SK-N-SH (cell line): ENCODE measurements around the gene ZCCHC2. TPM values are rescaled to one million over a fixed set of nuclear protein-coding genes. Genes with fewer than 3 reads are reported as not detected.
A peak's percentile ranks its signal among the peaks of the same experiment; 100 is the strongest.

Experiments
- CTCF ChIA-PET: fragments of 300-600, 350-600 bp; formaldehyde crosslinking; extraction: SDS; loops from one replicate; lab custom pipeline; 2021; lab: Yijun Ruan, JAX
- POLR2A ChIA-PET: fragments of 350-600 bp; sonication (Branson Sonifier 250); formaldehyde crosslinking; extraction: SDS; loops from one replicate; lab custom pipeline; 2020; ENCODE audit warnings: antibody characterized with exemption, inconsistent platforms; lab: Yijun Ruan, JAX
- DNase-seq: peaks from one replicate; pipeline ENCODE4 v3.0.0; 2012
- H2AFZ ChIP-seq: fragments of 200-600 bp; sonication (generic); 2 replicates; pipeline ENCODE4 v1.8.1; 2016; ENCODE audit warnings: antibody characterized with exemption, mild to moderate bottlenecking, low read depth
- H3F3A ChIP-seq: fragments of 200-600 bp; sonication (generic); replicated peaks from 2 replicates; pipeline ENCODE3; 2016; ENCODE audit warnings: antibody characterized with exemption, mild to moderate bottlenecking; ENCODE audit not compliant: insufficient read depth
- H3K27ac ChIP-seq, 2 experiments: fragments of 200-500 bp in 1 of 2; fragments of 200-600 bp in 1 of 2; sonication (Bioruptor generic) in 1 of 2; sonication (generic), shearing (Covaris generic) in 1 of 2; 2 replicates each; pipeline versions ENCODE4 v1.5.1 to v1.6.1; 2014 to 2016; ENCODE audit warnings: low read depth in 2 of 2, inconsistent platforms in 1 of 2, low read length in 1 of 2, mild to moderate bottlenecking in 1 of 2, mixed read lengths in 1 of 2
- H3K27me3 ChIP-seq: fragments of 200-600 bp; sonication (generic), shearing (Covaris generic); 2 replicates; pipeline ENCODE4 v1.6.1; 2016; ENCODE audit warnings: mixed run types; ENCODE audit not compliant: insufficient read depth
- H3K36me3 ChIP-seq, 2 experiments: fragments of 200-500 bp in 1 of 2; fragments of 200-600 bp in 1 of 2; sonication (Bioruptor generic) in 1 of 2; sonication (generic) in 1 of 2; replicated peaks in 1 of 2; 2 replicates each; pipeline versions ENCODE3 to v1.5.1; 2014 to 2016; ENCODE audit warnings: low read length in 1 of 2, mild to moderate bottlenecking in 1 of 2; ENCODE audit not compliant: insufficient read depth in 2 of 2, control insufficient read depth in 1 of 2
- H3K4me1 ChIP-seq, 2 experiments: fragments of 200-500 bp in 1 of 2; fragments of 200-600 bp in 1 of 2; sonication (Bioruptor generic) in 1 of 2; sonication (generic), shearing (Covaris generic) in 1 of 2; 2 replicates each; pipeline versions ENCODE4 v1.5.1 to v1.6.1; 2014 to 2016; ENCODE audit warnings: low read depth in 1 of 2, low read length in 1 of 2, mixed run types in 1 of 2; ENCODE audit not compliant: insufficient read depth in 2 of 2, control insufficient read depth in 1 of 2
- H3K4me2 ChIP-seq: fragments of 200-600 bp; sonication (generic), shearing (Covaris generic); 2 replicates; pipeline ENCODE4 v1.6.1; 2017; ENCODE audit warnings: mixed run types
- H3K4me3 ChIP-seq, 2 experiments: fragments of 200-500 bp in 1 of 2; fragments of 200-600 bp in 1 of 2; sonication (Bioruptor generic) in 1 of 2; sonication (generic), shearing (Covaris generic) in 1 of 2; 2 replicates each; pipeline versions ENCODE4 v1.5.1 to v1.8.1; 2014 to 2016; ENCODE audit warnings: low read depth in 2 of 2, inconsistent platforms in 1 of 2, low read length in 1 of 2, mild to moderate bottlenecking in 1 of 2, mixed read lengths in 1 of 2, moderate library complexity in 1 of 2
- H3K79me2 ChIP-seq: fragments of 200-600 bp; sonication (generic); 2 replicates; pipeline ENCODE4 v1.8.1; 2017; ENCODE audit warnings: mild to moderate bottlenecking; ENCODE audit not compliant: insufficient read depth
- H3K9ac ChIP-seq: fragments of 200-600 bp; sonication (generic); 2 replicates; pipeline ENCODE4 v1.6.1; 2017; ENCODE audit warnings: mixed run types
- H3K9me2 ChIP-seq: fragments of 200-600 bp; sonication (generic); 2 replicates; pipeline ENCODE4 v1.6.1; 2017; ENCODE audit warnings: mixed run types
- H3K9me3 ChIP-seq: fragments of 200-600 bp; sonication (generic); 2 replicates; pipeline ENCODE4 v1.6.1; 2017; ENCODE audit warnings: mixed run types, mild to moderate bottlenecking, moderate library complexity
- H4K20me1 ChIP-seq: fragments of 200-600 bp; sonication (generic); 2 replicates; pipeline ENCODE4 v1.6.1; 2017; ENCODE audit warnings: mild to moderate bottlenecking, mixed run types; ENCODE audit not compliant: insufficient read depth
- CHD2 ChIP-seq: fragments of 150-350 bp; IDR thresholded peaks from 2 replicates; pipeline ENCODE4 v1.6.1; 2018; ENCODE audit warnings: low read length; ENCODE audit not compliant: partially characterized antibody
- EP300 ChIP-seq, 2 experiments: IDR thresholded peaks; 2 replicates each; pipeline versions ENCODE4 v1.4.0 to v1.6.1; 2012; ENCODE audit warnings: borderline replicate concordance in 1 of 2, low read depth in 1 of 2, low read length in 1 of 2
- GABPA ChIP-seq: IDR thresholded peaks from 2 replicates; pipeline ENCODE4 v1.4.0; 2012; ENCODE audit warnings: low read depth, mild to moderate bottlenecking
- GATA2 ChIP-seq: sonication (generic); formaldehyde crosslinking; IDR thresholded peaks from 2 replicates; pipeline ENCODE4 v1.5.0; 2020; ENCODE audit warnings: mild to moderate bottlenecking, missing genetic modification reagents
- MEF2A ChIP-seq: IDR thresholded peaks from 2 replicates; pipeline ENCODE4 v1.4.0; 2012; ENCODE audit warnings: low read depth, borderline replicate concordance
- NFIC ChIP-seq: IDR thresholded peaks from 2 replicates; pipeline ENCODE4 v1.4.0; 2012; ENCODE audit warnings: borderline replicate concordance
- NRF1 ChIP-seq: IDR thresholded peaks from 2 replicates; pipeline ENCODE4 v1.6.1; 2012; ENCODE audit warnings: low read depth, mild to moderate bottlenecking, low read length
- POLR2AphosphoS5 ChIP-seq: IDR thresholded peaks from 2 replicates; pipeline ENCODE4 v1.6.1; 2012; ENCODE audit warnings: low read depth, low read length
- RAD21 ChIP-seq: IDR thresholded peaks from 2 replicates; pipeline ENCODE4 v1.6.1; 2012; ENCODE audit warnings: mild to moderate bottlenecking, low read length
- RCOR1 ChIP-seq: fragments of 150-350 bp; IDR thresholded peaks from 2 replicates; pipeline ENCODE4 v1.6.1; 2017; ENCODE audit warnings: antibody characterized with exemption, low read length
- RFX5 ChIP-seq: IDR thresholded peaks from 2 replicates; pipeline ENCODE4 v1.6.1; 2012; ENCODE audit warnings: mild to moderate bottlenecking, improper control_type of control experiment, low read length
- RXRA ChIP-seq: IDR thresholded peaks from 2 replicates; pipeline ENCODE4 v1.4.0; 2012; ENCODE audit warnings: low read depth, mild to moderate bottlenecking, borderline replicate concordance
- SIN3A ChIP-seq: IDR thresholded peaks from 2 replicates; pipeline ENCODE4 v1.6.1; 2012; ENCODE audit warnings: low read depth, mild to moderate bottlenecking, low read length, moderate library complexity, borderline replicate concordance
- SMC3 ChIP-seq: IDR thresholded peaks from 2 replicates; pipeline ENCODE4 v1.6.1; 2012; ENCODE audit warnings: low read depth, low read length, improper control_type of control experiment
- TAF1 ChIP-seq: IDR thresholded peaks from 2 replicates; pipeline ENCODE4 v1.6.1; 2012; ENCODE audit warnings: low read depth, mild to moderate bottlenecking, low read length, moderate library complexity, borderline replicate concordance
- TCF12 ChIP-seq: IDR thresholded peaks from 2 replicates; pipeline ENCODE4 v1.4.0; 2012
- TEAD4 ChIP-seq: IDR thresholded peaks from 2 replicates; pipeline ENCODE4 v1.4.0; 2012; ENCODE audit warnings: mild to moderate bottlenecking, borderline replicate concordance; ENCODE audit not compliant: insufficient read depth
- WGBS: methylation state at CpG from one replicate; pipeline ENCODE4 v1.1.6; 2017; ENCODE audit warnings: low lambda C conversion rate; 5-methylcytosine and 5-hydroxymethylcytosine counted together
- polyA plus RNA-seq, 3 experiments: library from polyadenylated mRNA; depleted of rRNA; stranded (reverse); fragments of >200 nt; gene quantifications; 2 replicates each; pipeline ENCODE4 v1.2.3, GENCODE V29; 2012
- TF ChIP-seq, protein P1 (sequence below): IDR thresholded peaks from 2 replicates; pipeline ENCODE4 v1.4.0; 2012; ENCODE audit warnings: low read depth, borderline replicate concordance
- TF ChIP-seq, protein P2 (sequence below): IDR thresholded peaks from 2 replicates; pipeline ENCODE4 v1.4.0; 2012; ENCODE audit warnings: low read depth, borderline replicate concordance
- TF ChIP-seq, protein P3 (sequence below): fragments of 200-600 bp; sonication (generic); IDR thresholded peaks from 2 replicates; pipeline ENCODE4 v1.6.1; 2017; ENCODE audit warnings: antibody characterized with exemption, mild to moderate bottlenecking, moderate library complexity
- TF ChIP-seq, protein P4 (sequence below): IDR thresholded peaks from 2 replicates; pipeline ENCODE4 v1.4.0; 2012; ENCODE audit warnings: low read depth

Gene ZCCHC2
- polyA plus RNA-seq, 1 of the 3 experiments (the other 2 are of a cell fraction) = 7.3 TPM

DNA sequence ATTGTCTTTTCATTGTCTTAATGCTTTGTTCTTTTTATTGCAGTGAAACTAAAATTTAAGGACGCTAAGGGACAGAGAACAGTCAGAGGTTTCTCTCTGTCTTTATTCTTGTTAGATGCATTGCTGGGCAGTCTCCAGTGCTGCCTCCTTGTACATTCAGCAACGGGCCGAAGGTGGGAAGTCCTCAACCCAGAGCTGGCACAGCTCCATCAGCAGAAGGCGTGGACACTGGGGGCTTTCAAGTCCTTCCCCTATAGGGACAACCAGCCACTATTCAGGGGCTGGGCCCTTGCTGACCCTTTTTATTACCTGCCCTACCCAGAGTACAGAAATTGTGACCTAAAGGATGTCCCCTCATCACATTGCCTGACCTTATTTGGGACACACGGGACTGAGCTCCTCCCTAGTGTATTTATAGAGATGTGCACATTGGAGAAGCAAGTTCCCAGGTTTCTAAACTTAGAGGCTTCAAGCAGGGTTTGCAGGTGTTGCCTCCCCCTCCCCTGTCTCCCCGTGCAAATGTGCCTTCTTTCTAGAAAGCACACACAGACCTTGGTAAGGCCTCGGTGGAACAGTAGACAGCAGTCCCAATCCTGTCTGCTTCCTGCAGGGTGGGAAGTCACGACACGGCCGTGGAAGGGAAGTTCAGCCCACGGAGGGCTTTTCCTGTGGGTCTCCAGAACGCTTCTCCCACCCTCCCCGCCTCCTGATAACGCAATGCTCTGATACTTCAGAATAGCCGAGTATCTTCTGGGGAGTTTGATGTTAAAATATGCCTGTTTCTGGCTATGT lies 68.2 kb downstream of the ZCCHC2 start (continued):
- TF ChIP-seq, protein P1, sequence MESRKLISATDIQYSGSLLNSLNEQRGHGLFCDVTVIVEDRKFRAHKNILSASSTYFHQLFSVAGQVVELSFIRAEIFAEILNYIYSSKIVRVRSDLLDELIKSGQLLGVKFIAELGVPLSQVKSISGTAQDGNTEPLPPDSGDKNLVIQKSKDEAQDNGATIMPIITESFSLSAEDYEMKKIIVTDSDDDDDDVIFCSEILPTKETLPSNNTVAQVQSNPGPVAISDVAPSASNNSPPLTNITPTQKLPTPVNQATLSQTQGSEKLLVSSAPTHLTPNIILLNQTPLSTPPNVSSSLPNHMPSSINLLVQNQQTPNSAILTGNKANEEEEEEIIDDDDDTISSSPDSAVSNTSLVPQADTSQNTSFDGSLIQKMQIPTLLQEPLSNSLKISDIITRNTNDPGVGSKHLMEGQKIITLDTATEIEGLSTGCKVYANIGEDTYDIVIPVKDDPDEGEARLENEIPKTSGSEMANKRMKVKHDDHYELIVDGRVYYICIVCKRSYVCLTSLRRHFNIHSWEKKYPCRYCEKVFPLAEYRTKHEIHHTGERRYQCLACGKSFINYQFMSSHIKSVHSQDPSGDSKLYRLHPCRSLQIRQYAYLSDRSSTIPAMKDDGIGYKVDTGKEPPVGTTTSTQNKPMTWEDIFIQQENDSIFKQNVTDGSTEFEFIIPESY = no peak
- TF ChIP-seq SMC3 = no peak

DNA sequence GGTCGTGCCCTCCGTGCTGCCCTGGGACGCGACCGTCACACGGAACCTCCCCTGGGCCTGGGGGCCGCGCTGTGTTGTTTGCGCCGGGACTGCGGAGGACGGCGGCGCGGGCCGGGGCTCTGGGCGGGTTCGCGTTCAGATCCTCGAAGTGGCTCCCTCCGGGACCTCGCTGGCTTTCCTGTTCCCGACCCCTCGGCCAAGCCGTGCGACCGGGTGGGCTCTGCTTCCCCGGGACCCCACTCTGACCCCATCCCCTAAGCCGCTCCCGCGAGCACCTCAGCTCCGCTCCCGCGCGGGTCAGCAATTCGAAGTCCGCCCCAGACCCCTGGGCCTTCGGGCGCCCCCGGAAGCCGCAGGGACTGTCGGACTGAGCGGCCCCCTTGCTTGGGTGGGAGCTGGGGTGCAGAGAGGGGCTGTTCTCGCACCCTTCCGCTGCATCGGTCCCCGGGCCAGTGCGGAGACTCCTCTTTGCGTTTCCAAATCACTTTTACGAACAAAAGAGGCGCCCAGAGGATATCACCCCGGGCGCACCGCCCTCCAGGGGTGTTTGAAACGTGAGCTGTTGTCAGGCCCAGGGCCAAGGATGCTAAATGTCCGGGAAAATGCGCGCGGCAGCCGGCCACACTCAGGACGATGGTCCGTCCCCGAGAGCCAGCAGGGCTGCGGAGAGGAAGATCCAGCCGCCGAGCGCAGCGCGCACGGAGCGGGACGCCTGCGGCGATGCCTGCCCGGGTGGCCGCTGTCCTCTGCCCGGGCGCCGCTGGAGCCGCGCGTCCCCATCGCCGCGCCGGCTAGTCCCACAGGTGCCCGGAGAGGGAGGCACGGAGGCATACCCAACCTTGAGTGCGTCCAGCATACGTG lies 73.5 kb downstream of the ZCCHC2 start:
- peak overlapping the region; percentile 63; the same call in 1 of the 2 replicates for H3K4me2 ChIP-seq
- no peaks in the 10 kb centered on the region; the same call in 1 of the 2 replicates for H3K27me3 ChIP-seq
- TF ChIP-seq RAD21 (no peak), NRF1 (no peak), GABPA (no peak), POLR2AphosphoS5 (no peak), EP300 (IDR thresholded peaks at IDR 0.05; ENCODE audit: borderline replicate concordance in 1 of 2, low read depth in 1 of 2, low read length in 1 of 2) (no peak), SMC3 (no peak), RCOR1 (no peak), TCF12 (no peak), TEAD4 (no peak), GATA2 (no peak), SIN3A (no peak), TAF1 (no peak), CHD2 (no peak), MEF2A (no peak), RXRA (no peak), RFX5 (no peak), NFIC (no peak)
- TF ChIP-seq, protein P2, sequence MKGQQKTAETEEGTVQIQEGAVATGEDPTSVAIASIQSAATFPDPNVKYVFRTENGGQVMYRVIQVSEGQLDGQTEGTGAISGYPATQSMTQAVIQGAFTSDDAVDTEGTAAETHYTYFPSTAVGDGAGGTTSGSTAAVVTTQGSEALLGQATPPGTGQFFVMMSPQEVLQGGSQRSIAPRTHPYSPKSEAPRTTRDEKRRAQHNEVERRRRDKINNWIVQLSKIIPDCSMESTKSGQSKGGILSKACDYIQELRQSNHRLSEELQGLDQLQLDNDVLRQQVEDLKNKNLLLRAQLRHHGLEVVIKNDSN = no peak
- TF ChIP-seq, protein P3, sequence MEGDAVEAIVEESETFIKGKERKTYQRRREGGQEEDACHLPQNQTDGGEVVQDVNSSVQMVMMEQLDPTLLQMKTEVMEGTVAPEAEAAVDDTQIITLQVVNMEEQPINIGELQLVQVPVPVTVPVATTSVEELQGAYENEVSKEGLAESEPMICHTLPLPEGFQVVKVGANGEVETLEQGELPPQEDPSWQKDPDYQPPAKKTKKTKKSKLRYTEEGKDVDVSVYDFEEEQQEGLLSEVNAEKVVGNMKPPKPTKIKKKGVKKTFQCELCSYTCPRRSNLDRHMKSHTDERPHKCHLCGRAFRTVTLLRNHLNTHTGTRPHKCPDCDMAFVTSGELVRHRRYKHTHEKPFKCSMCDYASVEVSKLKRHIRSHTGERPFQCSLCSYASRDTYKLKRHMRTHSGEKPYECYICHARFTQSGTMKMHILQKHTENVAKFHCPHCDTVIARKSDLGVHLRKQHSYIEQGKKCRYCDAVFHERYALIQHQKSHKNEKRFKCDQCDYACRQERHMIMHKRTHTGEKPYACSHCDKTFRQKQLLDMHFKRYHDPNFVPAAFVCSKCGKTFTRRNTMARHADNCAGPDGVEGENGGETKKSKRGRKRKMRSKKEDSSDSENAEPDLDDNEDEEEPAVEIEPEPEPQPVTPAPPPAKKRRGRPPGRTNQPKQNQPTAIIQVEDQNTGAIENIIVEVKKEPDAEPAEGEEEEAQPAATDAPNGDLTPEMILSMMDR = no peak
- TF ChIP-seq, protein P4, sequence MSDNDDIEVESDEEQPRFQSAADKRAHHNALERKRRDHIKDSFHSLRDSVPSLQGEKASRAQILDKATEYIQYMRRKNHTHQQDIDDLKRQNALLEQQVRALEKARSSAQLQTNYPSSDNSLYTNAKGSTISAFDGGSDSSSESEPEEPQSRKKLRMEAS = no peak
- H3K36me3 ChIP-seq = no peaks in the 10 kb centered on the region
- 30% methylated on average over 19 of the region's 90 CpGs for WGBS
- no peak overlapping the region for H3K9ac ChIP-seq
- H2AFZ ChIP-seq = no peak overlapping the region
- H3K9me2 ChIP-seq = no peaks in the 10 kb centered on the region
- H3K4me1 ChIP-seq = peaks cover 0 to 5% of the 10 kb centered on the region in 2 experiments; a peak in 1 of 4 replicates
- DNase-seq = peak; percentile 83
- H3K4me3 ChIP-seq = peak overlapping the region in 1 of 2 experiments; percentile 26; a peak in 1 of 4 replicates
- H3K79me2 ChIP-seq = no peaks in the 10 kb centered on the region
- H4K20me1 ChIP-seq = no peaks in the 10 kb centered on the region
- no peaks in the 10 kb centered on the region for H3K9me3 ChIP-seq
- ChIA-PET CTCF (interaction anchor here (1.3 to 3.4 kb wide), 5 partner anchors 10 to 386 kb away, joined by 3 to 18 read pairs (median 6); partner anchors contain the start of gene PHLPP1), POLR2A (no interaction called here)
- no peaks in the 10 kb centered on the region for H3F3A ChIP-seq
- H3K27ac ChIP-seq = no peak overlapping the region
